Mucosa of descending colon (tissue), 3 donors: ENCODE data around the gene DPRX. TPM values are rescaled to one million over a fixed set of nuclear protein-coding genes. Genes with fewer than 3 reads are reported as not detected.

Source experiments
- ATAC-seq: fragments of 200-7000 bp; cut with Tn5 transposase; one replicate; pipeline ENCODE4 v1.9.1; 2020; ENCODE audit warnings: mild to moderate bottlenecking, moderate library complexity
- DNase-seq, 3 donors: peaks; one replicate each; pipeline ENCODE4 v3.0.0-alpha.2; 2020
- H3K36me3 ChIP-seq: fragments of 200-600 bp; one replicate; pipeline ENCODE4 v1.8.0; 2021; ENCODE audit warnings: low read depth, mild to moderate bottlenecking
- H3K4me1 ChIP-seq: fragments of 200-600 bp; one replicate; pipeline ENCODE4 v1.8.0; 2021; ENCODE audit warnings: low read depth, mild to moderate bottlenecking
- H3K4me3 ChIP-seq: fragments of 200-600 bp; one replicate; pipeline ENCODE4 v1.8.0; 2021; ENCODE audit warnings: mild to moderate bottlenecking
- H3K9me3 ChIP-seq: fragments of 200-600 bp; one replicate; pipeline ENCODE4 v1.8.0; 2021; ENCODE audit warnings: mild to moderate bottlenecking
- CTCF ChIP-seq: fragments of 200-600 bp; IDR thresholded peaks from one replicate; pipeline ENCODE4 v1.8.0; 2022; ENCODE audit warnings: antibody characterized with exemption, mild to moderate bottlenecking
- intact Hi-C, 2 donors: fragments of 100-400 bp; cut with DNase I in 1 of 2; cut with micrococcal nuclease in 1 of 2; formaldehyde crosslinking; loops; one replicate each; pipeline versions ENCODE4 v1.11.0 to v1.11.1; 2022; cut with DNase I, micrococcal nuclease
- total RNA-seq, 3 donors: library from RNA; stranded (reverse); fragmentation: NEBNext Ultra II Directional in 2 of 3; extraction: Animal tissue kit (Norgen Biotek cat#: 25700) in 2 of 3; gene quantifications; one replicate each; pipeline versions ENCODE4 v1.2.1 to v1.2.4, GENCODE V29; 2021 to 2023
- donor health status: DM: no; HTN: no; CAD: no; lungs with moderate emphysema.
- donor health status: DM: no; HTN: no; CAD: no.
- donor health status: DM: no; HTN: yes; CAD: no.

The DPRX gene
- total RNA-seq, 3 donors from 2014 or later = not detected

DNA sequence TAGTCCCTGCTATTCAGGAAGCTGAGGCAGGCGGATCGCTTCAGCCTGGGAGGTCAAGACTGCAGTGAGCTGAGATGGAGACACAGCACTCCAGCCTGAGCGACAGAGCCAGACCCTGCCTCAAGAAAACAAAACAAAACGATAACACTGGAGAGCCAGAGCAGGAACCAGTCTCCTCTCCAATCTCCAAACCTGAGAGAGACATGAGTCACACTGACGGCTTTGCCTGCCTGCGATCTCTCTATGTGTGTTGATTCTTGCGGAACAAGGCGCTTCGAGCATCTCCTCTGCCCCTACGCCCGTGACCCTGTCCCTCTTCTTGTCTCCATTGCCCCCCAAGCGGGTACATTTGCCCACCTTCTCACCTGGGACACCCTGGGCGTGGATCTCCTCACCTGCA, 15.6 kb downstream of the DPRX start:
- ATAC-seq (no peak), DNase-seq (no peak)
- Histone ChIP-seq H3K36me3 (no peaks in the 10 kb centered on the region), H3K4me3 (no peak overlapping the region), H3K4me1 (no peaks in the 10 kb centered on the region), H3K9me3 (peaks cover 56% of the 10 kb centered on the region)
- TF ChIP-seq CTCF = no peak
- intact Hi-C loops = no loop called here

DNA sequence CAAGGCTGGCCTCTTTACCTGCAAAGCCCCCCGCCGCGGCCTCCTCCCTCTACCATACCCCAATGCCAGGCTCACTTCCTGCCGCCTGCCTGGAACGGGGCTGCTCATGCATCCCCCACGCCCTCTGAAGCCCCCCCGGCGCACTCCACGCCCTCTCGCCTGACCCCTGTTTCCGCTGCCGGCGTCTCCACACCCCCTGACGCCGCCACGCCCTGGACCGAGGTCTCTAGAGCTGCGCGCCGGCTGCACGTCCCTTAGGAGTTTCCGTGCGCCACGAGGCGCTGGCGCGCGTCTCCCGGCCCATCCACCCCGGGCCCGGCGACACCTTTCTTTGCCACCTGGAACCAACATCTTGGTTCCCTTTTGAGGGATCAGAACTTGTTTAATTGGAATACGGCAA, 16.0 kb downstream of the DPRX start:
- DNase-seq (no peak), ATAC-seq (no peak)
- TF ChIP-seq CTCF = no peak
- no peaks in the 10 kb centered on the region for H3K4me1 ChIP-seq
- intact Hi-C loops = no loop called here
- no peak overlapping the region for H3K4me3 ChIP-seq
- no peaks in the 10 kb centered on the region for H3K36me3 ChIP-seq
- peaks cover 60% of the 10 kb centered on the region for H3K9me3 ChIP-seq

DNA sequence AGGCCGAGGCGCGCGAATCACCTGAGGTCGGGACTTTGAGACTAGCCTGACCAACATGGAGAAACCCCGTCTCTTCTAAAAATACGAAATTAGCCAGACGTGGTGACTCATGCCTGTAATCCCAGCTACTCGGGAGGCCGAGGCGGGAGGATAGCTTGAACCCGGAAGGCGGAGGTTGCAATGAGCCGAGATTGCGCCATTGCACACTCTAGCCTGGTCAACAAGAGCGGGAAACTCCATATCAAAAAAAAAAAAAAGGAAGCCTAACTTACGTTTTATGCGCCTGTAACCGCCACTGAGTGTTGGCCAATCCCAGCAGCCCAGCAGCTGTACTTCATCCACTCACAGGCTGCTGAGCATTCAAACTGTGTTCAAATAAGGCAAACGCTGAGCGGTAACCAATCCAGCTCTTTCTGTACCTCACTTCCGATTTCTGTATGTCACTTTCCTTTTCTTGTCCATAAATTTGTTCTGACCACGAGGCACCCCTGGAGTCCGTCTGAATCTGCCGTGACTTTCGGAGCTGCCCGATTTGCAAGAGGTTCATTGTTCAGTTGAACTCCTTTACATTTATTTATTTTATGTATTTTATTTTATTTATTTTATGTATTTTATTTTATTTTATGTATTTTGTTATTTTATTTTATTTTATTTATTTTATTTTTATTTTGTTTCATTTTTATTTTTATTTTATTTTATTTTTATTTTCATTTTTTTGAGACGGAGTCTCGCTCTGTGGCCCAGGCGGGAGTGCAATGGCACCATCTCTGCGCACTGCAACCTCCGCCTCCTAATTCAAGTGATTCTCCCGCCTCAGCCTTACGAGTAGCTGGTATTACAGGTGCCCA, 18.2 kb downstream of the DPRX start:
- ATAC-seq (no peak), DNase-seq (no peak)
- intact Hi-C loops = no loop called here
- Histone ChIP-seq H3K4me3 (no peak overlapping the region), H3K4me1 (no peaks in the 10 kb centered on the region), H3K36me3 (no peaks in the 10 kb centered on the region), H3K9me3 (peaks cover 80% of the 10 kb centered on the region)
- no peak for TF ChIP-seq CTCF

- Histone ChIP-seq H3K4me1 (no peaks in the 10 kb centered on the region), H3K36me3 (no peaks in the 10 kb centered on the region), H3K4me3 (no peak overlapping the region), H3K9me3 (peaks cover 82% of the 10 kb centered on the region)
- no peak for ATAC-seq
- DNase-seq = no peak
- intact Hi-C loops = no loop called here
- TF ChIP-seq CTCF = no peak
Observed at GRCh38 chr19:53652476-53652875, 20.7 kb downstream of the DPRX start.

- Histone ChIP-seq H3K9me3 (peaks cover 61% of the 10 kb centered on the region), H3K36me3 (no peaks in the 10 kb centered on the region), H3K4me3 (no peak overlapping the region), H3K4me1 (no peaks in the 10 kb centered on the region)
- ATAC-seq = no peak
- DNase-seq = no peak
- TF ChIP-seq CTCF = no peak
- intact Hi-C loops = no loop called here
Observed at GRCh38 chr19:53655042-53655665, 23.4 kb downstream of the DPRX start.
